G401.6 (cell line): Measurements from ENCODE around the gene C15orf62.

Experiments used
- FAIRE-seq: peaks from 2 replicates; lab custom pipeline; 2012; peaks lifted over from hg19 to GRCh38; lab: Jason Lieb, UNC

C15orf62 gene

DNA sequence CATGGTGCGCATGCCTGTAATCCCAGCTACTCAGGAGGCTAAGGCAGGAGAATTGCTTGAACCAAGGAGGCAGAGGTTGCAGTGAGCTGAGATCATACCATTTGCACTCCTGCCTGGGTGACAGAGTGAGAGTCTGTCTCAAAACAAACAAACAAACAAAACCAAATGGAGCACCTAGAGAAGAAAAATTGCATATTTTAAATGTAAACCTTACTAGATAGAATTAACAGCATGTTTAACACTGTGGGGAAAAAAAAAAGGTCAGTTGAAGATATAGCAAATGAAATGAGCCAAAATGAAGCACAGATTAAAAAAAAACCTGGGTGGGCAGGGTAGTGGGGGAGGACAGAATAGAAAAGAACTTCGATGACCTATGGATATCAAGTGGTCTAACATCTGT lies 51.4 kb downstream of the C15orf62 start:
- FAIRE-seq: no peak
